Muscle of back (tissue), 11 donors: ENCODE data around the gene AREL1. TPM values are rescaled to one million over a fixed set of nuclear protein-coding genes. Genes with fewer than 3 reads are reported as not detected.
A peak's percentile ranks its signal among the peaks of the same experiment; 100 is the strongest.

Experiments used
- DNase-seq, 3 donors: peaks; one replicate each; pipeline versions ENCODE4 v3.0.0 to v3.0.0-alpha.2; 2013
- polyA plus RNA-seq, 10 donors: library from polyadenylated mRNA; unstranded; fragments of 120-200 nt; gene quantifications; one replicate each; pipeline ENCODE4 v1.2.1, GENCODE V29; 2013; ENCODE audit not compliant: insufficient read length in 10 of 10

Gene AREL1
- polyA plus RNA-seq, 10 donors: 17.7 to 23.3 (median 20.6) TPM

DNA sequence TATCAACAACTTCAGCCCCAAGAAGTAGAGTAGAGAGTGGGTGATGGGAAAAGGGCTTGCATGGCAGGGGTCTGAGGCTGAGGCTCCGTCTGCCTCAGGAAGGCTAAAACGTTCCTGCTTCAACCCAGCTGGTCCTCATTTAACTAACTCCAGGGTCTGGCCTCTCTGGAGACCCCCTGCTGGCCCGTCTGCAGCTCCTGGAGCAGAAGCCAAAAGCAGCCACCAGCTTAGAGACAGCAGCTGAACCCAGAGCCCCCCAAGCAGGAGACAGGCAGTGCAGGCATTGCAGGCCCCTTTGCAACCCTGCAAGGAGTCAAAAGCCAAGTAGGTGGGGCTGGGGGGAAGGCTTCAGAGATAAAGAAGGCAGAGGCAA is 75.7 kb downstream of the AREL1 start:
- peak in 1 of 3 donors; percentile 47 for DNase-seq

GRCh38 chr14:74636424-74637177 is 76.3 kb downstream of the AREL1 start:
- no peak for DNase-seq

DNA sequence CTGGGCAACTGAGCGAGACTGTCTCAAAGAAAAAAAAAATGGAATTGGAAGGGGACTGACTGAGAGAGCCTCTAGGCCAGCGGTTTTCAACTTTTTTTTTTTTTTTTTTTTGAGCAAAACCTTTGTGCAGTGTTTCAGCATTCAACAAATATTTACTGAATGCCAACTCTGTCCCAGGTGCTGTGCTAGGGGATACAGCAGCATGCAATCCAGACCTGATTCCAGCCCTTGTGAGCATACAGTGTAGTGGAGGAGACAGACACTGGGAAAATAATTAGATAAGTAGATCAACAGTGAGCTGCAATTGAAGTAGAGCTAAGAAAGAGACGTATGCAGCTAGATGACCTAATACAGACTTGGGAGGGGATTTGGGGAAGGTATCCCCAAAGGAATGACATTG is 77.0 kb downstream of the AREL1 start:
- no peak for DNase-seq

DNA sequence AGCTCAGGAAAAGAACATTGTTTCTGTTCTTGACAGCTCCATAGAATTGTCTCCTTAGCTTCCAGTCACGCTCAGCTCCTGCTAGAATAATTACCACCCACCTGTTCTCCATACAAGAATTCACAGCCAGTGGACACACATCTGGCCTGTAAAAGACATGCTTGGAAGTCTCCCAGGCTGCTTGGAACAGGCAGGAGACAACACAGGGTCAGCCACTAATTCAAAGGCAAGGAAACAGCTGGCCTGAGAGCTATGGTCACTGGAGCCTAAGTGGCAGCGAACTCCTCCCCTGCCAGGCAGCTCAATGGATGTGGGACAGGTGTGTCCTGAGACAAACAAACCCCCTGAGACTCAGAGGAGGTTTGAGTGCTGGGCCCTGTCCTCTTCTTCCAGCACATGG is 77.9 kb downstream of the AREL1 start:
- DNase-seq: peak in 2 of 3 donors; percentile 83 to 90

- DNase-seq: no peak
Measured at GRCh38 chr14:74634481-74634880, 78.4 kb downstream of the AREL1 start.

- DNase-seq: no peak
Measured at GRCh38 chr14:74630881-74631690, 81.8 kb downstream of the AREL1 start.

DNA sequence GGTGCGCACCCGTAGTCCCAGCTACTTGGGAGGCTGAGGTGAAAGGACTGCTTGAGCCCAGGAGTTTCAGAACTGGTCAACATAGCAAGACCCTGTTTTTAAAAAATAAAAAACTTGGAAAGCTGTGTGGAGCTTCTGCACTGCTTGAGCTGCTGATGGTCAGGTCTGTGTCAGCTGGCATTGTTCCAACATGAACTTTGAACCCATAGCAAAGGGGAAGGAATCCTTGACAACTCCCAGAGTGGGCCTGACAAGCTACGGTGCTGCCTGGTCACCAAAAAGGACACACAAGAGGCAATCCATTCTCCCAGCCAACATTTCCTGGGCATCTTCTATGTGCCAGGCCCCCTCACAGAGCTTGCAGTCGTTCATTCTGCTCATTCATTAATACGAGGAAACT is 84.5 kb downstream of the AREL1 start:
- DNase-seq: no peak

- no peak for DNase-seq
Measured at GRCh38 chr14:74627076-74627475, 85.8 kb downstream of the AREL1 start.

- DNase-seq: no peak
Measured at GRCh38 chr14:74622257-74622656, 90.6 kb downstream of the AREL1 start.

DNA sequence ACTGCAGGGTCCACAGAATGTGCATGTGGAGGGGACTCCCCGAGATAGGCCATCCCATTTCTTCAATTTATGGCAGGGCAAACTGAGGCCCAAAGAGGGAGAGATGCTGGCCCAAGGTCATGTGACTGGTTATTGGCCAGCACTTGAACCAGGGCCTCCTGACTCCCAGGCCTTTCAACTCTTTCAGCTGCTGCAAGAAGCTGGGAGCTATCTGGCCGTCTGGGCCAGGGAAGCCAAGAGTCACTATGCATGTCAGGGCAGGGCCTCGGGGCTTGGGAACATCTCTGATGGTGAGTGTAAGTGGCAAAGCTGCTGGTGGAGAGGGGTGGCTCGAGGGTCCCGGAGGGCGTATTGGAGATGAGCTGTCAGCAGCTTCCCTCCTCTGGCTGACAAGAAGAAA is 91.3 kb downstream of the AREL1 start:
- no peak for DNase-seq

DNA sequence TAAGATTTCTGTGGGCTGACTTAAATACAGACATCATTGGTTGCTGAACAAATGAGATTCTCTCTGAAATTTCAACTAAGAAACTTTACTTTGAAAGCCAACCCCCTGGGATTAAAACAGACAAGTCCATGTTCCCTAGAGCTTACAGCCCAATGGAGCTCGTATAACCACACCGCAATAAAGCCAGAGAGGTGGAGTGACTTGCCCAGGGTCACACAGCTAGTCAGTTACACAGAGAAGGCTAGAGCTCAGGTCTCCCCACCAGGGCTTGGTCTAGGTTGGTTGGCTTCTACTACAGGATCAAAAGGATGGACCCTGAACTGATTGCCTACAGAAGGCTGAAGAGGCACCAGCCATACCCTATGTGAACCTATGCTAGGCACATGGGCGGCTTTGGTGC is 92.0 kb downstream of the AREL1 start:
- no peak for DNase-seq

DNA sequence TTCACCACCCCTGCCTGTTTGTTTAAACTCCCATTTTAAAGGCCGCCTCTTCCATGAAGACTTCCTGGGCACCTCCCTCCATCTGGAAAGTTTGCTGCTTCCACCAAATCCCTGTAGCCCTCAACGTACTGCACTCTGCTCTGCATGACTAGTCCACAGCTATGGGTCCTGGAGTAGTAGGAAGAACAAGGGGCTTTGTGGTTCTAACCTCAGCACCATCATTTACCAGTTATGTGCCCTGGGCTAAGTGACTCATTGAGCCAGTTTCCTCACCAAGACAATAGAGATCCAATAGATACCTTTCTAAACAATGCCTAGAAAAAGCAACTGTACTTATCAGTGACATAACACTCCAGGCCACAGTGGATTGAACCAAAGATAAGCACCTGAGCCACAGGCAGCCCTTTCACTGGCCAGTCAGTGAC is 92.4 kb downstream of the AREL1 start:
- peak in 1 of 3 donors; percentile 86 for DNase-seq

- DNase-seq: peak; percentile 47 to 80 (median 68)
Measured at GRCh38 chr14:74619672-74620131, 93.2 kb downstream of the AREL1 start.

DNA sequence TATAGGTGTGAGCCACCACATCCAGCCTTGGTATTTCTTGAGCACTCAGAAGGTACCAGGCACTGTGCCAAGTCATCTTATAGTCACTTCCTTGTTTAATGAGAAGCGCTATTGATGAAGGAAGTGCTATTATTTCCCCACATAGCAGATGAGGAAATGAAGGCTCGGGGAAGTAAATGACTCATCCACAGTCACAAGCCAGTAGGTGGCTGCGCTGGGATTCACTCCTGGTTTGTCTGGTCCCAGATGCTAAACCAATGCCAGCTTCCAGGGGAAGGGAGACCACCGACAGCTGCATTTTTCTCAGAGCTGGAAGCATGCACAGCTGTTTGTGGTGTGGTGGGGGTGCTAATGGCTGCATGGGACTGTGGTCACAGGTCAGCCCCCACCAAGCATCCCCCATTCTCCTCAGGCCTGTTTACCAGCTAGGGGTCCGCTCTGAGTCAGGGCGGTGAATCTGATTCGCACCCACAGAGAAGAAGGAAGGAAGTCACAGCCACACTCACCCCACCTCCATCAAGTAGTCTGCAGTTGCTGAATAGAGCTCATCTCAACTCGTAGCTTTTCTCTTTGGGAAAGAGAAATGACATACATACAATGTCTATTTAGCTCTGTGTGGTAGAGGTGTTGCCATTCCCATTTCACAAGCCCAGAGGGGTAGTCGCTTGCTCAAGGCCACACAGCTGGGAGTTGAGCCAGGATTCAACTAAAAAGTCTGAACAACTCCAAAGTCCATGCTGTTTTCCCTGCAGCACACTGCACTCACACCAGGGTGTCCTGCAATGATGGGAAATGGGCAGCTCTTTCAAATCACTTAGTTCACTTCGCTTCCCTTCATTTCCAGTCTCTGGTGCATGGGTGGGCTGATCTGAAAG is 94.6 kb downstream of the AREL1 start:
- no peak for DNase-seq

DNA sequence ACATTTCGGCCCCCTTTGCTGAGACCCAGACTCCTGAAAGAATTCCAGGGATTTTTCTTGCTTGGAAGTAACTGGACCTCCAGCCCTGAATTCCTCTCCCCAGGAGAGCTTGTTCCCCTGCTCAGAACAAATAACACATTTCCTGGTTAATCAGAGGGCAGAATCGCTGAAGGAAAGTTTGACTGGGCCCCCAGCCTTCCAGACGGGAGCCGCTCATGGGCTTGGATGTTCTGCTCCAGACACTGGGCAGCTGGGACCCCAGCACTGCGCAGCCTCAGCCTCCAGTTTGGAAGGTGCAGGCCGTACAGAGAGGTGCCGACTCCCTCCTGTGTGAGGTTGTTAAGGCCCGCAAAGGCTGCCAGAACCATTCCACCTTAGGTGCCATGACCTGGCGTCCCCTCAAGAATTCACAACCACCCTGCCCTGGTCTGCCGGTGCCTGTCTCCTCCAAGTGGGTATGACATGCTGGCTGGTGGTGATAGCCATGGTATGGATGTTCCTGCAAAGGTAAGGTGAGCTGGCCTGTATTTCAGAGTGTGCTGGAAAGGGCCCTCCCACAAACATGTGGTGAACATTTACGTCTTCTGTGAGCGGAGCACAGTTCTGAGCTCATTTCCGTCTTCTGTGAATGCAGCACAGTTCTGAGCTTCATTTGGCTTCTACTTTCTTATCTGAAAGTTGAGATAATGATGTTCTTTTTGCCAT is 95.7 kb downstream of the AREL1 start:
- no peak for DNase-seq

- peak in 1 of 3 donors; percentile 73 for DNase-seq
Measured at GRCh38 chr14:74616507-74616906, 96.4 kb downstream of the AREL1 start.

DNA sequence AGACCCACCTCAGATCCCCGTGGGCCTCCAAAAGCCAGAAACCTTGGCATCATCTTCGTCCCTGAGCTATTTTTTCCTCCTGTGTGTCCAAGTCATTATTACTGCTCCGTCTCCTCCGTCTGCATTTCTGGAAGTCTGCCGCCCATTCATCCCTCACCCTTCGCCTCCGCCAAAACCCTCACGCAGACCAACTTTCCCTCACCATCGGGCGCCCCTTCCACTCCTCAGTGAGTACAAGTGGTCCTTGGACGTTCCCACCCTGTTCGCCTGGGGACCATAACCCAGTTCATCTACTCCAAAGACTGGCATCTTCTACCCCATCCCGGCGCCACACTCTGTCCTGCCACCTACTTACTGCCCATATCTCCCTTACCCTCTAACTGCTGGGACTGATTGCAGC is 97.1 kb downstream of the AREL1 start:
- no peak for DNase-seq

DNA sequence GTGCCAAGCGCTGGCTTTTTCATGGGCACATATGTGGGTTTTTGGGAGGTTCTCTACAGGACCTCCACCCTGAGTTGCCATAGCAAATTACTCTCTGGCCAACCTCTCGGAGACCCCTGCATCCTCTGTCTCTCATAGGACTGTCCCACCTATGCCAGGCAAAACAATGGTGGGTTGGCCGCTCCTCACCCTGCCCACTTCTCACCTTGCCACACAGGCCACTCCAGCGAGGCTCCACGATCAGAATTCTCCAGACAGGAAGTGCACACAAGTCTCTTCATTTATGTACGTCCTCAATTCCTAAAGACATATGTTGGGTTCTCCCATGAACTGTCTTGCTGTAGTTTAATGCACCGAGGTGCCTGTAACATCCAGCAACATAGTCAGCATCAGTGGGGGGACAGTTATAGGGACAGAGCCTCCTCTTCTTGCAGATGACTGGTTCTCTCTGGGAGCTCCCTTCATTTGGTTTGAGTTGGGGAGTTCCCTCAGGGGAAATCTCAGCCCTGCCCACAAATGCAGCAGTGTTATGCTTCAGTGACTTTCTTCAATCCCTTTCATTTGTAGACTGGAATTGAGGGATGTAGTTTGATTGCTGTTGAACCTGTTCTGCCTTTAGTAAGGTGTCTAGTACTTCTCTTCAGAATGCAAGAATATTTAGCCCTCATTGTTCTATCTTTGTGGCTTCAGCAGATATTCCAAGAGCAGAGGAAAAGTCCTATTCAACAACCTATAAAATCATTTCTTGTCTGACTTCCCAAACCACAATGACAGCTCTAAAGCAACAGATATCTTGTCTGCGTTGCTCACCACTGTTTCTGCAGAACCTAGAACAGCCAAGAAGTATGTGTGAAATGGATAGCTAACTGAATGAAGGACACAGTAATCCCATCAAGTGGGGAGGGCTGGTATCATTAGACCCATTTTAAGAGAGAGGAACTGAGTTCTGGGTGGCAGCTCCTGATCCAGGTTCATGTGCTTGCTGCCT is 98.1 kb downstream of the AREL1 start:
- DNase-seq: no peak

DNA sequence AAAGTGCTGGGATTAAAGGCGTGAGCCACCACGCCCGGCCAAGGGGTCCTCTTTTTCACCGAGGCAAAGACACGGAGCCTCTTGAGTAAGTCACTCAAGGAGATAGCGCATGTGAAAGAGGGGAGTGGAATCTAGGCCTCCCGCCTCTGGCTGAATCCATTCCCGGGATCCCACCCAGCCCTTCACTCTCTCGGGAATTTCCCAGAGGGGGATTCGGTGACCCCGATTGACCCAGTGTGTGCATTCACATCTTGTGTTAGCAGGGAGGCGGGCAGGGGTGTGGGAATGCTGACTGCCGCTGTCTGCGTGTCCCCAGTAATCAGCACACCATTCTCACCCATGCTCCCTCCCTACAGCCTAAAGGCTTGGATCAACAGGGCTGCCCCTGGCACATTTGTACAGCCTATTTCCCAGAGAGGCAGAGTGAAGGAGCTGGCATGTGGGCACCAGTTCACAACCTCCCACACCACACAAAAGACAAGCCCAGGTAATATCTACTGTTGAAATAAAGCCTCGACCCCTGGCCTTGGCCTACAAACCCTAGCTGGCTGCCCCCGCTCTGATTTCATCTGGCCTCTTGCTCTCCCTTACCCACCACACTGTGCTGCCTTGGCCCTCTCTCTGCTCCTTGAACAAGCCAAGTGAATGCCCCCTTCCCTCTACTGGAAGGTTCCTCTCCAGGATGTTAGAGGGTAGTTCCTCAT is 99.5 kb downstream of the AREL1 start:
- DNase-seq: no peak
